ENCODE data around the gene CD69.

DNA sequence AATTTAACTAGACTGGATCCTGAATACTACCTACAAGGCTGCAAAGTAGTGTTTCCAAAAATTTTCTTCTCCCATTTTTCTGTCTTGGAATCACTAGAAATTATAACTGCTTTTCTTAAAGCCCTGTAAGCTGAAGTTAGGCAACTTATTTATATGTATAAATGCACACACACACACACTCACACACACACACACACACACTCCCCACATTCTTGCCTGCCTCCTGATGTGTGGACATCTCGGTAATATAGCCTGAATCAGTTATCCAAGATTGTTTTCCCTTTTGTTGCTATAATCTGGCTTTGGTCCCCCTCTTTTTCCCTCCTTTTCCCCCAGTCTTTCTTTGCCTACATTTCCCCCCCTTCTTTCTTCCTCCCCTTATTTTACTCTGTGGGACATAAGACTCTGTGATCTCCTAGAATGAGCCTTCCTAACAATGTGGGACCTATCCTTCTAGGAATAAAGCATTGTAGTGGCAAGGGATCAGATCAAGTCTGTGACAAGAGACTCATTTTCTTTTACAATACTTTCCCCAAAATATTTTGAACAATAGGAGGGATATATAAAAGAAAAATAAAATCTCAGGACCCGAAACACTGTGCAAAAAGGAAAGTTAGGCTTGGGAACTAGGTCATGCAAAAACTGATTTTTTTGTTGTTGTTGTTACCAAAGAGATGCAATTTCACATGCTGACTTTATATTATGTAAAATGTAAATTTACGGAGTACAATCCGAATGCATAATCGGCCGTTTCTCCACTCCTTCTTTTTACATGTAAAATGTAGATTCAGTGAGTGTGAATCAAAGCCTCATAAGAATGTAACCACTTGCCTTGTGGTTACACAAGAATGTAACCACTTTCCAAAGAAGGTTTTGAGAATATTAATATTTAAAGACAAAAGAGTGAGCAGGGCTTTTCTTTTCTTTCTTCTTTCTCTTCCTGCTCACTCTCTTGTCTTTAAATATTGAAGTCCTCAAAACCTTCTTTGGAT is 26.3 kb upstream of the CD69 start:
- TF ChIP-seq POLR2A (IDR thresholded peaks at IDR 0.05; ENCODE audit: low read length) (no peak), GATA1 (IDR thresholded peaks at IDR 0.05; ENCODE audit: low read depth, low read length) (no peak)

Data from erythroblast (primary cell).